Kidney (tissue), 14 donors: ENCODE data around the gene PHLDB2. TPM values are rescaled to one million over a fixed set of nuclear protein-coding genes. Genes with fewer than 3 reads are reported as not detected.

ENCODE experiments used
- DNase-seq, 5 donors: peaks; one replicate each; pipeline ENCODE4 v3.0.0-alpha.2; 2013 to 2020
- FAIRE-seq: peaks from 2 replicates; lab custom pipeline; 2012; peaks lifted over from hg19 to GRCh38; lab: Jason Lieb, UNC
- H3K27ac ChIP-seq, 2 donors: one replicate each; pipeline ENCODE4 v1.7.0; 2013; ENCODE audit warnings: low read depth in 2 of 2, low read length in 2 of 2, inconsistent platforms in 1 of 2
- H3K27me3 ChIP-seq: one replicate; pipeline ENCODE4 v1.7.1; 2013; ENCODE audit warnings: low read length, inconsistent platforms; ENCODE audit not compliant: control insufficient read depth, insufficient read depth
- H3K36me3 ChIP-seq, 3 donors: one replicate each; pipeline versions ENCODE4 v1.7.0 to v1.7.1; 2013; ENCODE audit warnings: low read length in 3 of 3, control low read depth in 1 of 3, inconsistent platforms in 1 of 3; ENCODE audit not compliant: insufficient read depth in 3 of 3, control insufficient read depth in 2 of 3
- H3K4me1 ChIP-seq, 3 donors: one replicate each; pipeline versions ENCODE4 v1.7.0 to v1.7.1; 2013; ENCODE audit warnings: low read length in 3 of 3, inconsistent platforms in 1 of 3, low read depth in 1 of 3; ENCODE audit not compliant: control insufficient read depth in 2 of 3, insufficient read depth in 2 of 3
- H3K4me3 ChIP-seq, 3 donors: one replicate each; pipeline versions ENCODE4 v1.7.0 to v1.8.1; 2013; ENCODE audit warnings: low read length in 3 of 3, control low read depth in 1 of 3, inconsistent platforms in 1 of 3
- H3K9ac ChIP-seq, 3 donors: one replicate each; pipeline versions ENCODE4 v1.7.0 to v1.7.1; 2013; ENCODE audit warnings: low read length in 3 of 3, control low read depth in 1 of 3, inconsistent platforms in 1 of 3
- H3K9me3 ChIP-seq, 3 donors: one replicate each; pipeline versions ENCODE4 v1.7.0 to v1.7.1; 2013; ENCODE audit warnings: low read length in 3 of 3, control low read depth in 1 of 3, inconsistent platforms in 1 of 3; ENCODE audit not compliant: control insufficient read depth in 2 of 3, insufficient read depth in 1 of 3
- CTCF ChIP-seq: IDR thresholded peaks from 3 replicates; pipeline ENCODE4 v1.5.1; 2012; ENCODE audit warnings: mild to moderate bottlenecking, moderate library complexity, borderline replicate concordance; ENCODE audit not compliant: insufficient read depth; ENCODE audit errors: extremely low read depth
- intact Hi-C: fragments of 100-400 bp; cut with DNase I; formaldehyde crosslinking; loops from one replicate; pipeline ENCODE4 v1.11.1; 2022
- polyA plus RNA-seq: library from polyadenylated mRNA; stranded (reverse); fragments of 350-450 nt; fragmentation: Illumina TruSeq; extraction: RNeasy Lipid Tissue Mini Kit (QIAGEN cat#74804); gene quantifications from one replicate; pipeline ENCODE4 v1.2.3, GENCODE V29; 2014; ENCODE audit warnings: low read depth, low replicate concordance; ENCODE audit not compliant: insufficient read depth
- total RNA-seq: library from RNA; stranded (reverse); fragmentation: NEBNext Ultra II Directional; extraction: Animal tissue kit (Norgen Biotek cat#: 25700); gene quantifications from one replicate; pipeline ENCODE4 v1.2.1, GENCODE V29; 2021
- donor health status: control.
- donor health status: control.
- donor health status: control.
- donor health status: control.
- donor health status: control.
- donor health status: DM: yes; HTN: yes; CAD: no.
- donor health status: Normal renal cell carcinoma (clear cell type).

Gene PHLDB2
- total and polyA plus RNA-seq, 2 donors from 2014 or later = 28.0 to 85.6 TPM

- H3K4me1 ChIP-seq = peaks cover 0 to 12% (median 0%) of the 10 kb centered on the region in 3 donors
- no peak for TF ChIP-seq CTCF
- H3K36me3 ChIP-seq = peaks cover 0 to 47% (median 28%) of the 10 kb centered on the region in 3 donors
- DNase-seq = no peak
- intact Hi-C loops = no loop called here
- H3K4me3 ChIP-seq = no peak overlapping the region
- H3K9me3 ChIP-seq = no peaks in the 10 kb centered on the region
- no peak for FAIRE-seq
- no peak overlapping the region for H3K9ac ChIP-seq
- no peak overlapping the region for H3K27ac ChIP-seq
- no peaks in the 10 kb centered on the region for H3K27me3 ChIP-seq
Measured at GRCh38 chr3:111919370-111920065, 60.5 kb downstream of the PHLDB2 start.

- no peaks in the 10 kb centered on the region for H3K27me3 ChIP-seq
- H3K9me3 ChIP-seq = no peaks in the 10 kb centered on the region
- TF ChIP-seq CTCF = no peak
- no peak for DNase-seq
- H3K9ac ChIP-seq = no peak overlapping the region
- no peak overlapping the region for H3K4me3 ChIP-seq
- H3K36me3 ChIP-seq = peaks cover 0 to 52% (median 27%) of the 10 kb centered on the region in 3 donors
- peaks cover 0 to 5% (median 0%) of the 10 kb centered on the region in 3 donors for H3K4me1 ChIP-seq
- no peak overlapping the region for H3K27ac ChIP-seq
- no peak for FAIRE-seq
- intact Hi-C loops = no loop called here
Measured at GRCh38 chr3:111921181-111921580, 62.1 kb downstream of the PHLDB2 start.

- no peak overlapping the region for H3K4me3 ChIP-seq
- no peak overlapping the region for H3K9ac ChIP-seq
- peaks cover 0 to 5% (median 0%) of the 10 kb centered on the region in 3 donors for H3K4me1 ChIP-seq
- no peak for TF ChIP-seq CTCF
- H3K27me3 ChIP-seq = no peaks in the 10 kb centered on the region
- peaks cover 0 to 58% (median 27%) of the 10 kb centered on the region in 3 donors for H3K36me3 ChIP-seq
- DNase-seq = no peak
- no peaks in the 10 kb centered on the region for H3K9me3 ChIP-seq
- no peak overlapping the region for H3K27ac ChIP-seq
- intact Hi-C loops = no loop called here
- FAIRE-seq = no peak
Measured at GRCh38 chr3:111923095-111923771, 64.2 kb downstream of the PHLDB2 start.
